ENCODE measurements around the gene EVX1.

EVX1 gene

DNA sequence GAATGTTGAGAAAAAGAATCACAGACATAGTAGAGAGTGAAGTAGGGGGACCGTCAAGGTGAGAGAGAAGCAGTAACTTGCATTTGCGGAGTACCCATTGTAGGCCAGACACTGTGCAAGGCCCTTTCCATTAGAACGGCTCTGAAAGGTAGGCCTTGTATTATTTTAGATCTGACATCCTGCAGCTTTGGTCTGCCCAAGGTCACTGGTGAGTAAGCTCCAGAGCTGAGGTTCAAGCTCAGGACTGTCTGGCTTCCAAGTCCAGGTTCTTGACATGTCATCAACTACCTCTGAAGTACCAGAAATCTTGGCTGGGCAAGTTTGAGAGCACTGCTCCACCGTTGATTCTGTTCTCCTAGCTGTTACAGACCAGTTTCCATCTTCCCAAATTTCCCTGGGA, 13.2 kb upstream of the EVX1 start:
- DNase-seq (ENCODE audit: low read depth, low spot score) = no peak

GRCh38 chr7:27235387-27236311, 7.0 kb upstream of the EVX1 start:
- DNase-seq (ENCODE audit: low read depth, low spot score) = no peak

DNA sequence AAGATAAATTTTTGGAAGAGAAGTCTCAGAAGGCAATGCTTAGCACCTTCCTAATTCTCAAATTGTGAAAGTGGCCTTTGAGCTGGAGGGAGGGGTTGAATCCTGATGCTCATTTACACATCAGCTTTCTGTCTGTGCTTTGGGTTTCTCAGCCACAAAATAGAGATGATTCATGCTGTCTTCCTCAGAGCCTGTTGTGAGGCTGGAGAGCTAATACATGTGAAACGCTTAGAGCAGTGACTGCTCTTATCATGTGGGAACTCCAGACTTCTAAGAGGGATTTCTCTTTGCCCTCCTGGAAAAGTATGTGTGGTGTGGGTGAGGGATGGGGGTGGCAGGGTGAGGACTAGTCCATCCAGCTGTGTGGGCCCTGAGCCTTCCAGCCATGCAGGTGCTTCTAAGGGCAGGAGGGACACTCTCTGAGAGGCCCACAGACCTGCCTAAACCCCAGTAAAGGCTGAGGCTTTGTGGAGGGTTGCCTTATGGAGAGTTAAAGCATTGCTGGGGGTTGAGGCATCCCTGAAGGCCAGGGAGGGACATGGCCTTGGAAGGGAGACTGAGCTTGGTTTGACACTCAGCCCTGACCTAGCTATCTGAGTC, 4.8 kb upstream of the EVX1 start:
- no peak for DNase-seq (ENCODE audit: low read depth, low spot score)

GRCh38 chr7:27238979-27239386, 3.6 kb upstream of the EVX1 start:
- DNase-seq (ENCODE audit: low read depth, low spot score) = no peak

DNA sequence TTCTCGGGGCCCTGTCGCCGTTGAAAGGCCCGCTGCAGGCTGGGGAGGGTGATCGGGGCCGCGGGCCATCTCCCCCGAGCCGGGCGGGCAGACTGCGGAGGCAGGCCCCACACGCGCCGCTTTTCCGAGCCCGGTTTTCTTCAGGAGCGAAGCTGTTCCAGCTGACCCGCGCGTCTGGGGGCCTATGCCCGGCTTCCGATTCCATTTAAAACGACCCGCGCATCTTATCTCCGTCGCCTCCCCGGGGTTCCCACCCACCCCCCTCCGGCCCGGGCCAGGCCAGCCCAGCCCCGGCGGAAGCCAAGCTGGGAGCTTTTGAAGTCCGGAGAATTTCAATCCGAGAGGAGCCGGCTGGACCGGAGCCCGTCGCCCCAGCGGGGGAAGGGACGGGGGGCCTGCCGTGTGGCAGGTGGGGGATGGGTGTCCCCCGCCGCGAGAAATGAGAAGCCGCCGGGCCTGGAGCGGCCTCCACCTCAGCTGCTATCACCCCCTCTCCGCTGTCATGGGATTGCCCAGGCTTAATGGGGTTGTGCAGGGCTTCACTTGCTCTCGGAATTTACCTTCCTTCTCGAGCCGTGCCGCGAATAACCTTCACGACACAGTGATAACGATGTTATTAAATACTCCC, 3.1 kb upstream of the EVX1 start:
- DNase-seq (ENCODE audit: low read depth, low spot score) = no peak

DNA sequence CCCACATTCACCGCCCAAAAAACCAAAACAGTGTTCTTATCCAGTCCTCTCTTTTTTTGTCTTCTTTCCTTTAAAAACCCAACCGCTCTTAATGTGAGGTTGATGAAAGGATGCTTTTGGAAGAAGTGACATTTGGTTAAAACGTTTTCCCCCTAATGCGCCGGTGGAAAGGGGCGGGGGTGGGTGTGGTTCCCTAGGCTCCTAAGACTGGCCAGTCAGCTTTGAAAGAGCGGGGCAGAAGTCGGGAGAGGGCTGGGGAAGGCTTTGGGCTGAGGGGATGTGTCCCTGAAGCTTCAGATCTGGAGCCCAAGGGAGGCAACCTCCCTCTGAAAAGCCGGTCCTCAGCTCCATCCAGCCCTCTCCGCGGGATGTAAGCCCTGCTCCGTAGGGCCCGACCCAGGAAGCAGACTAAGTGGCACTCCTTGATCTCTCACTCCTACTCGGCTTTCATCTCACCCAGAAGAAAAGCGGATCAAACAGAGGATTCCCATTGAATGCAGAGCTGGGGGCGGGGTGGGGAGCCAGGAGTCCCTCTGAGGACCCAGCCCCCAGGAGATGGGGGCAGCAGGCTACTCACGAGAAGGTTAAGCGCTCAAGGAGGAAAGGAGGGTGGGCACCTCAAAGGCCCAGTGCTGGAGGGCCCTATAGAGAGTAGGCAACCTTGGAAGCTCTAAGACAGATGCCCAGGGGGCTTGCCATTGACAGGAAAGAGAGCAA, 2.4 kb upstream of the EVX1 start:
- DNase-seq (ENCODE audit: low read depth, low spot score) = no peak

GRCh38 chr7:27241189-27242056, 1.2 kb upstream of the EVX1 start:
- no peak for DNase-seq (ENCODE audit: low read depth, low spot score)

- DNase-seq (ENCODE audit: low read depth, low spot score) = no peak
Observed at GRCh38 chr7:27242154-27242553, 448 bp upstream of the EVX1 start.

GRCh38 chr7:27243340-27244163, 950 bp downstream of the EVX1 start:
- DNase-seq (ENCODE audit: low read depth, low spot score) = no peak

DNA sequence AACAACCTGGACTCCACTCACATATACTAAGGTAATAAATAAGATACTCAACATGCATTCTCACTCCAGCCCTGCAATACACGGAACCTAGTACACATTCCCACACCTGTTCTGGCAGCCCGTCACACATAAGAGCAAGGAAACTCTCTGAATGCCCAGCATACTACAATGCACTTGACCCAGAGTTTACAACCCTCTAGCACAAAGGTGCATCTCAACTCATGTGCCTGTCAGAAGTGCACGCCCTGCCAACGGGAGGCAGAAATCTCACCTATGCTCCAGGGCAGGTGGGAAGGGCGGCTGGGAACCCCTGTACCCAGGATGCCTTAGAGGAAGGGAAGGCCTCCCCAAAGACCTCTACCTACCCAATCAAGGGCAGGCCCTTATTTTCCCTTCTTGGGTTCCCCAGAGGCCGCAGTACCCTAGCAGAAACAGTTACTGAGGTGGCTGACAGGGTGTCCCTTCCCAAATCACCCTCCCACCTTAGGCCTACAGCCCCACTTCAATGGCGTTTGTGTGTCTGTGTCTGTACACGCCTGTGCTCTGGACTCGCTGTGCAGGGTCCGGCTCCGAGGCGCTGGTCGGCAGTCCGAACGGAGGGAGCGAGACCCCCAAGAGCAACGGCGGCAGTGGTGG, 2.0 kb downstream of the EVX1 start:
- DNase-seq (ENCODE audit: low read depth, low spot score) = no peak

GRCh38 chr7:27245124-27245797, 2.7 kb downstream of the EVX1 start:
- no peak for DNase-seq (ENCODE audit: low read depth, low spot score)

DNA sequence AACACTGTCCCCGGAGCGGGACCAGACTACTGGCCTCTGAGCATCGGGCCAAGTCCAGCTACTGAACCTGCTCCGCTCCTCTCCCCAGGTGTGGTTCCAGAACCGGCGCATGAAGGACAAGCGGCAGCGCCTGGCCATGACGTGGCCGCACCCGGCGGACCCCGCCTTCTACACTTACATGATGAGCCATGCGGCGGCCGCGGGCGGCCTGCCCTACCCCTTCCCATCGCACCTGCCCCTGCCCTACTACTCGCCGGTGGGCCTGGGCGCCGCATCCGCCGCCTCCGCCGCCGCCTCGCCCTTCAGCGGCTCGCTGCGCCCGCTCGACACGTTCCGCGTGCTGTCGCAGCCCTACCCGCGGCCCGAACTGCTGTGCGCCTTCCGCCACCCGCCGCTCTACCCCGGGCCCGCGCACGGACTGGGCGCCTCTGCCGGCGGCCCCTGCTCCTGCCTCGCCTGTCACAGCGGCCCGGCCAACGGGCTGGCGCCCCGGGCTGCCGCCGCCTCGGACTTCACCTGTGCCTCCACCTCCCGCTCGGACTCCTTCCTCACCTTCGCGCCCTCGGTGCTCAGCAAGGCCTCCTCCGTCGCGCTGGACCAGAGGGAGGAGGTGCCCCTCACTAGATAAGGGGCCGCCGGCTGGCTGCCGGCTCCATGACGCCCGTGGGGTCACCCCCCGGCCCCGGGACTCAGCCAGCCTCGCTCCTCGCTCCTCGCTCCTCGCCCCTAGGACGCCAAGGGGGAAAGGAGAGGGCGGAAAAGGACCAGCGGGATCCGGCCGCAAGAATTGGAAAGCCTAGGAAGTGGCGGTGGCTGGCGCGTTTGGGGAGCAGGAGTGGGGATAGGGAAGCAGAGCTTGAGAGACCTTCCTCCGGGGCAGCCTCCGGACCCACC, 3.4 kb downstream of the EVX1 start:
- DNase-seq (ENCODE audit: low read depth, low spot score) = no peak

GRCh38 chr7:27247000-27247399, 4.4 kb downstream of the EVX1 start:
- no peak for DNase-seq (ENCODE audit: low read depth, low spot score)

DNA sequence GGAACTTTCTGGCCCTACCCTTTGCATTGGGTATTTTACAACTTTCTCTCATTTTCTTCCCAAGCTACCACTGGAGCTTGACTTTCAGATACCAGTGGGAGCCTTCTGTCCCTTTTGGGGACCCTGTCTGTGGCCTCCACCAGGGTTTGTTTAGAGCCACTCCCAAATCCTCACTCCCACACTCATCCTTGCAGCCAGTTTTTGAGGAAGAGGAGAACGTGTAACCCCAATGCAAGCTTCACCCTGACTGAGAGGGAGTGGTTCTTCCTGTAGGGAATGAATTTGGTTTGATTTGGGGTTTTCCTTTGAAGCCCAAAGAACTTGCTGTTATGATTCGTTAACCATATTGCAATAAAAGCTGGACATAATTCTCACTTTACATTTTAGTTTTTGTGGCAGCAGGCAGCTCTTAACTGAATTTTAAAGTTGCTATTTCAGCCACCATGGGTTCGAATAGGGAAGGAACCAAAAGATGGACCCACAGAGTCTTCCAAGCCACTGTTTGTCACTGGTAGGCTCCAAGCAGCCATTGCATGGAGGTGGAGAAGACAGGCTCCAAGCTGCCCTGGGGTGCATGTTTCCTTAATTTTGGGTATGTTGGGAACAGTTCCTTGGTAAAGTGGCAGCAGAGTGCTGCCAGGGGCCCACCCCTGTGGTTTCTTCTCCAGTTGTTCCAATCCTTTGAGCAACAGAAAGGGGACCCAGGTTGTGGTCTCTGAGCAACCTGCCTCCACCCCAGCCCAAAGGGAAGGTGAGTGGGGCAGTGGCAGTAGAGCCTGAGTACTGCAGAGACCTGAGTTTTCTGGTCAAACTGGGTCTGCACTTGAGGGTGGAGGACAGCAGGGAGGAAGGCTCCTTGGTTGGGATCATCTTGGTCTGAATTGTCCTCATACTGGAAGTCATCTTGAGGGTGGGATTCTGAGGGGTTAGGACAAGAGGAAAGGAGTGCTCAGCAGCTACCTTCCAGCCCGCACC, 5.1 kb downstream of the EVX1 start:
- DNase-seq (ENCODE audit: low read depth, low spot score) = no peak

DNA sequence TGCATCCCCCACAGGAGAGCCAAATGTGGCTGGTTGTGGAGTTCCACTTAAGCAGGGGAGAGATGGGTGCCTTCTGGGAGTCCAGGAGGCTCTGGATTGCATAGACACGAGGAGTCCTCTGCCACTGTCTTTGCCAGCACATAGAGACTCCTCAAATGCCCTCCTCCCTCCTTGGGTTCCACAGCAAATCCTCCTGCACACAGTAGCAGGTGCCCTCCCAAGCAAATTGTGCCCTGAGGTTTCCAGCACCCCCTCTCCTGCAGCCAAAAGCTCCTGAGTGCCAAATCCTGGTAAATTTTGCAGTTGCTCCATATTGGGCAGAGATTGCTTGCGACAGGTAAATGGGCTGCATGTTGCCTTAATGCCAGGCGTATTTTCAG, 5.8 kb downstream of the EVX1 start:
- no peak for DNase-seq (ENCODE audit: low read depth, low spot score)

DNA sequence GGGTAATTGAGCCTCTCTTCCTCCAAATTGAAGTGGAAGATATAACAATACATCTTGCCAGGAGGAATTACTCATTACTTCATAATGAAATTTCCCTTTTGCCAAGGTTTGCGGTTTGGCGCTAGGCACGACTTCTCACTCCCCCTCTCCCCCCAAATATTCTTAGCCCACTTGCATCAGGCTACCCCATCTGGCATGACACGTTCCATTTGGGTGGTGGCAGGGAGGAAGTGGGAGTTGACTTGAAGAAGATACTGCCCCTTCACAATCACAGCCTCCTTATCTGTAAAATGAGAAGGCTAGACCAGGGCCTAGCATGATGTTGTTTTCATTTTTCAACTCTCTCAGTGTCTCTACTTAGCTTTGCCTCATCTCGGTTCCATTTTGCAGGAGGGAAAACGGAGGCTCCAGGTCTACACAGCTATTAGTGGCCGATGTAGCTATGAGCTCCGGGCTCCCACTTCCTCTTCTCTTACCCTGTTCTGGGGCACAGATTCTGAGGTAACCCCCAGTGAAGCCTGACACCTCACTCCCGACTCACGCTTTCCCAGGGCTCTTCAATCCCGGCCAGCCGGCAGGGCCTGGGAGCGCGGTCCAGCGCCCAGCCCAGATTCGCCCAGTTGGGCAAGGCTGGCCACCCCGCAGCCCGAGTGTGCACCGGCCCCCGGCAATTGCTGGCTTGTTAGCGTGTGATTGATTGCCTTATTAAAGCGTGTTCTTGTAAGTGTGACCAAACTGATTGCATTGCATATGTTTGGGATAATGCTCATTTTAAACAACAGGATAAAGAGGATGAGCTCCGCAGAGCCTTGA, 6.5 kb downstream of the EVX1 start:
- no peak for DNase-seq (ENCODE audit: low read depth, low spot score)
